Common myeloid progenitor, CD34-positive (primary cell): ENCODE measurements around the gene ZC3H18.

ENCODE experiments used
- CTCF ChIA-PET: fragments of 350-600 bp; sonication (Branson Sonifier 250); formaldehyde crosslinking; loops from one replicate; lab custom pipeline; 2021; ENCODE audit warnings: antibody characterized with exemption; lab: Charles Lee
- POLR2A ChIA-PET: fragments of 350-600 bp; sonication (Branson Sonifier 250); formaldehyde crosslinking; loops from one replicate; lab custom pipeline; 2021; ENCODE audit warnings: antibody characterized with exemption; lab: Charles Lee
- DNase-seq, 3 donors: peaks; one replicate each; pipeline versions ENCODE4 v3.0.0 to v3.0.0-alpha.2; 2013
- H3K27ac ChIP-seq, 2 experiments: 1 replicate in 1 of 2; 2 replicates in 1 of 2; pipeline ENCODE4 v1.7.0; 2013; ENCODE audit warnings: inconsistent platforms in 2 of 2, low read length in 2 of 2, mild to moderate bottlenecking in 2 of 2, low read depth in 1 of 2, moderate library complexity in 1 of 2; ENCODE audit not compliant: severe bottlenecking in 2 of 2, insufficient read depth in 1 of 2, poor library complexity in 1 of 2
- H3K27me3 ChIP-seq, 5 experiments: replicated peaks in 2 of 5; 1 replicate in 3 of 5; 2 replicates in 2 of 5; pipeline versions ENCODE4 v1.6.1 to v1.7.0; 2013; ENCODE audit warnings: low read length in 4 of 5, mild to moderate bottlenecking in 2 of 5, moderate library complexity in 2 of 5, inconsistent platforms in 1 of 5; ENCODE audit not compliant: insufficient read depth in 5 of 5, control insufficient read depth in 4 of 5
- H3K36me3 ChIP-seq, 4 experiments: 1 replicate in 2 of 4; 2 replicates in 2 of 4; pipeline versions ENCODE4 v1.6.1 to v1.7.0; 2013; ENCODE audit warnings: low read length in 3 of 4, control low read depth in 1 of 4, mild to moderate bottlenecking in 1 of 4; ENCODE audit not compliant: control insufficient read depth in 4 of 4, insufficient read depth in 4 of 4
- H3K4me1 ChIP-seq, 4 experiments: 1 replicate in 3 of 4; 2 replicates in 1 of 4; pipeline versions ENCODE4 v1.6.1 to v1.7.1; 2013; ENCODE audit warnings: low read length in 3 of 4, mild to moderate bottlenecking in 3 of 4, control low read depth in 1 of 4, inconsistent platforms in 1 of 4, moderate library complexity in 1 of 4; ENCODE audit not compliant: control insufficient read depth in 4 of 4, insufficient read depth in 4 of 4; ENCODE audit errors: control extremely low read depth in 1 of 4
- H3K4me3 ChIP-seq, 7 experiments: 1 replicate in 4 of 7; 2 replicates in 3 of 7; pipeline versions ENCODE4 v1.5.1 to v1.7.0; 2013; ENCODE audit warnings: mild to moderate bottlenecking in 7 of 7, low read length in 6 of 7, moderate library complexity in 6 of 7, inconsistent platforms in 2 of 7, low read depth in 2 of 7, control low read depth in 1 of 7; ENCODE audit not compliant: insufficient read depth in 4 of 7, control insufficient read depth in 1 of 7; ENCODE audit errors: extremely low read depth in 1 of 7
- H3K9me3 ChIP-seq, 5 experiments: 1 replicate in 4 of 5; 2 replicates in 1 of 5; pipeline versions ENCODE4 v1.6.1 to v1.7.1; 2013; ENCODE audit warnings: low read length in 4 of 5, mild to moderate bottlenecking in 2 of 5, inconsistent platforms in 1 of 5, low read depth in 1 of 5, moderate library complexity in 1 of 5; ENCODE audit not compliant: control insufficient read depth in 4 of 5, insufficient read depth in 2 of 5; ENCODE audit errors: control extremely low read depth in 1 of 5
- WGBS: methylation state at CpG from one replicate; pipeline ENCODE4 v1.1.5; 2013; ENCODE audit not compliant: insufficient coverage; 5-methylcytosine and 5-hydroxymethylcytosine counted together

The ZC3H18 gene

DNA sequence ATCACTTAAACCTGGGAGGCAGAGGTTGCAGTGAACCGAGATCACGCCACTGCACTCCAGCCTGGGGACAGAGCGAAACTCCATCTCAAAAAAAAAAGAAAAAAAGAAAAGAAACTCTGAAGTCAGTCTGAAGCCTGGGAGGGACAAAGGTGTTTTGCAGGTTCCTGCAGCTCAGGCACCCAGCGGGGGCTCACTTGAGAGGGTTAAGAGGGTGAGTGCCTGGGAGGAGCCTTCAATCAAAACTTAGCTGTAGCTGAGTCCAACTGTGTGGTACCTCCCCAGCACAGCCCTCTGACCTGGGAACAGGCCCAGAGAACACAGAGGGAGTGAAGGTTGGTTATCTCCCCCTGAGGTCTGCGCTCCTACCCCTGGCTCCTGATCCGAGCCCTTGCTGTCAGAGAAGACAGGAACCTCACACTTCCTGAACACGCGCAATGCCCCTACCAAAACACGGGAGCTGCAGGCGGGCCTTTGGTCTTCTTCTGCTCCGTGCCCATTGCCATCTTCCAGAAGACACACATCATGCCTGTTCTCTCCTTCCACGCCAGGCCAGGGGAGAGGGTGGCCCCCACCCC is 20.4 kb upstream of the ZC3H18 start:
- 6% methylated on average over 9 of the region's 12 CpGs for WGBS
- POLR2A ChIA-PET = no interaction called here
- H3K27me3 ChIP-seq = peaks cover 0 to 16% (median 0%) of the 10 kb centered on the region in 5 experiments
- no peak overlapping the region for H3K27ac ChIP-seq
- CTCF ChIA-PET = interaction anchor here (1.0 to 4.8 kb wide), 4 partner anchors 11 to 95 kb away, joined by 3 to 20 read pairs (median 3); no protein-coding TSS in a partner anchor
- H3K4me1 ChIP-seq = peaks cover 0 to 38% (median 23%) of the 10 kb centered on the region in 4 experiments
- no peak for DNase-seq
- peaks cover 0 to 10% (median 2%) of the 10 kb centered on the region in 5 experiments for H3K9me3 ChIP-seq
- peak overlapping the region in 3 of 7 experiments; percentile 11 to 54 (median 46) for H3K4me3 ChIP-seq
- H3K36me3 ChIP-seq = no peaks in the 10 kb centered on the region

- WGBS = 25% methylated on average over 13 of the region's 16 CpGs
- Histone ChIP-seq H3K27ac (no peak overlapping the region), H3K27me3 (peaks cover 0 to 15% (median 0%) of the 10 kb centered on the region in 5 experiments), H3K4me1 (peaks cover 0 to 38% (median 23%) of the 10 kb centered on the region in 4 experiments), H3K36me3 (no peaks in the 10 kb centered on the region), H3K9me3 (peaks cover 0 to 7% (median 0%) of the 10 kb centered on the region in 5 experiments), H3K4me3 (peak overlapping the region in 3 of 7 experiments; percentile 11 to 54 (median 46))
- ChIA-PET CTCF (interaction anchor here (0.6 to 4.8 kb wide), 6 partner anchors 10 to 96 kb away, joined by 3 to 20 read pairs (median 3); no protein-coding TSS in a partner anchor), POLR2A (no interaction called here)
- no peak for DNase-seq
Measured at GRCh38 chr16:88550246-88550661, 19.9 kb upstream of the ZC3H18 start.

- POLR2A ChIA-PET = no interaction called here
Measured at GRCh38 chr16:88552166-88552565, 18.0 kb upstream of the ZC3H18 start.

GRCh38 chr16:88552815-88553214 is 17.4 kb upstream of the ZC3H18 start:
- Histone ChIP-seq H3K9me3 (peaks cover 0 to 3% (median 0%) of the 10 kb centered on the region in 5 experiments), H3K4me1 (peaks cover 0 to 36% (median 23%) of the 10 kb centered on the region in 4 experiments), H3K4me3 (no peak overlapping the region), H3K27me3 (peaks cover 0 to 3% (median 0%) of the 10 kb centered on the region in 5 experiments), H3K36me3 (no peaks in the 10 kb centered on the region), H3K27ac (no peak overlapping the region)
- CTCF ChIA-PET = interaction anchor here (1.5 to 4.8 kb wide), 2 partner anchors 8 to 101 kb away, joined by 7 to 20 read pairs; partner anchors contain the start of gene ZFPM1
- 27% methylated on average over 13 of the region's 13 CpGs for WGBS
- no peak for DNase-seq
- POLR2A ChIA-PET = no interaction called here

More at GRCh38 chr16:88552166-88552565, 18.0 kb upstream of the ZC3H18 start:
- Histone ChIP-seq H3K4me3 (no peak overlapping the region), H3K9me3 (peaks cover 0 to 3% (median 0%) of the 10 kb centered on the region in 5 experiments), H3K36me3 (no peaks in the 10 kb centered on the region), H3K4me1 (peaks cover 0 to 38% (median 23%) of the 10 kb centered on the region in 4 experiments), H3K27me3 (no peaks in the 10 kb centered on the region), H3K27ac (no peak overlapping the region)
- CTCF ChIA-PET = interaction anchor here (1.5 to 4.8 kb wide), 2 partner anchors 9 to 100 kb away, joined by 7 to 20 read pairs; partner anchors contain the start of gene ZFPM1
- DNase-seq = no peak
- 98% methylated on average over 10 of the region's 10 CpGs for WGBS

- Histone ChIP-seq H3K4me3 (no peak overlapping the region), H3K27ac (no peak overlapping the region), H3K36me3 (no peaks in the 10 kb centered on the region), H3K27me3 (peaks cover 0 to 3% (median 0%) of the 10 kb centered on the region in 5 experiments), H3K4me1 (peaks cover 0 to 29% (median 21%) of the 10 kb centered on the region in 4 experiments), H3K9me3 (peaks cover 0 to 3% (median 0%) of the 10 kb centered on the region in 5 experiments)
- ChIA-PET CTCF (interaction anchor here (1.4 to 1.5 kb wide), 3 partner anchors 10 to 14 kb away, joined by 3 to 5 read pairs (median 3); no protein-coding TSS in a partner anchor), POLR2A (no interaction called here)
- no peak for DNase-seq
- 97% methylated on average over 12 of the region's 16 CpGs for WGBS
Measured at GRCh38 chr16:88553739-88554138, 16.5 kb upstream of the ZC3H18 start.

DNA sequence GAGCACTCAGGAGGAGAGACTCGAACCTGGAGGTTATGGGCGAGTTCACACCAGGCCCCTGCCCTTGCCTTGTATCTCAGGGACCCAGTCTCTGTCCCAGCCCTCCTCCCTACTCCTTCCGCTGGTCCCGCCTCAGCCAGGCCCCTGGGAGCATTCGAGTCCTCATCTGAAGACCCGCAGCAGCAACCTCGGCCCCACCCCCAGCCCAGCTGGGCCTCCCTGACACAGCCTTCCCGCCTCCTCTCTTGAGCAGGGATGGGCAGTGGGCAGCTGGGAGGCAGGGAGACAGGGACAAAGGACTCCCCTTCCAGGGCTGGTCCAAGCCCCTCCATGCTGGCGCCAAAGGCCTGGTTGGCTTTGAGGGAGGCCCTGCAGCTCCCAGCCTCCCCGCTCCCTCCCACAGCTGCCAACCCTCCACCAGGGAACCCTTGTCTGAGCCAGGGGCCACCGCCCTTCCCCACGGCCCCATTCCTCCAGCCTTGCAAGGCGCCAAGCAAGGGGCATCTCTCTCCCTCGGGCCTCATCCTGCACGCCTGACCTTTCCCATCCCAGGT is 15.4 kb upstream of the ZC3H18 start:
- Histone ChIP-seq H3K36me3 (no peaks in the 10 kb centered on the region), H3K27me3 (peaks cover 0 to 3% (median 0%) of the 10 kb centered on the region in 5 experiments), H3K4me3 (no peak overlapping the region), H3K4me1 (peaks cover 0 to 26% (median 18%) of the 10 kb centered on the region in 4 experiments), H3K27ac (no peak overlapping the region), H3K9me3 (peaks cover 0 to 3% (median 0%) of the 10 kb centered on the region in 5 experiments)
- ChIA-PET CTCF (interaction anchor here (1.4 to 1.5 kb wide), 3 partner anchors 9 to 15 kb away, joined by 3 to 5 read pairs (median 3); no protein-coding TSS in a partner anchor), POLR2A (no interaction called here)
- DNase-seq = no peak
- WGBS = 96% methylated on average over 12 of the region's 15 CpGs
